Activated T-cell treated with anti-CD3 and anti-CD28 coated beads, Interleukin-2, amount 50 U/mL, for 24 hours (primary cell): Measurements from ENCODE around the gene C3orf18.
A peak's percentile ranks its signal among the peaks of the same experiment; 100 is the strongest.

Source experiments
- DNase-seq: peaks from one replicate; pipeline ENCODE4 v3.0.0-alpha.2; 2020
- H3K27ac Mint-ChIP-seq: 2 replicates; pipeline ENCODE4 v1.8.0; 2020; ENCODE audit warnings: mild to moderate bottlenecking, mixed read lengths
- H3K27me3 Mint-ChIP-seq: 2 replicates; pipeline ENCODE4 v1.8.0; 2020; ENCODE audit warnings: mixed read lengths
- H3K36me3 Mint-ChIP-seq: 2 replicates; pipeline ENCODE4 v1.8.0; 2020; ENCODE audit warnings: low read depth, mixed read lengths
- H3K4me1 Mint-ChIP-seq: 2 replicates; pipeline ENCODE4 v1.8.0; 2020; ENCODE audit warnings: low read depth, mixed read lengths
- H3K4me3 Mint-ChIP-seq: 2 replicates; pipeline ENCODE4 v1.8.0; 2020; ENCODE audit warnings: mild to moderate bottlenecking, moderate library complexity, mixed read lengths
- H3K9me3 Mint-ChIP-seq: 2 replicates; pipeline ENCODE4 v1.8.0; 2020; ENCODE audit warnings: mixed read lengths

Gene C3orf18

GRCh38 chr3:50554553-50554952, 13.0 kb downstream of the C3orf18 start:
- Mint-ChIP-seq H3K27ac (no peak overlapping the region), H3K27me3 (no peaks in the 10 kb centered on the region), H3K4me1 (no peaks in the 10 kb centered on the region), H3K36me3 (no peaks in the 10 kb centered on the region), H3K4me3 (no peak overlapping the region), H3K9me3 (no peaks in the 10 kb centered on the region)
- DNase-seq, result no peak

GRCh38 chr3:50552598-50552997, 14.9 kb downstream of the C3orf18 start:
- no peaks in the 10 kb centered on the region for H3K36me3 Mint-ChIP-seq
- H3K9me3 Mint-ChIP-seq, result no peaks in the 10 kb centered on the region
- no peaks in the 10 kb centered on the region for H3K27me3 Mint-ChIP-seq
- H3K4me1 Mint-ChIP-seq, result no peaks in the 10 kb centered on the region
- no peak for DNase-seq
- no peak overlapping the region for H3K4me3 Mint-ChIP-seq
- H3K27ac Mint-ChIP-seq, result no peak overlapping the region

- Mint-ChIP-seq H3K4me3 (no peak overlapping the region), H3K27ac (no peak overlapping the region), H3K27me3 (no peaks in the 10 kb centered on the region), H3K36me3 (no peaks in the 10 kb centered on the region), H3K9me3 (no peaks in the 10 kb centered on the region), H3K4me1 (no peaks in the 10 kb centered on the region)
- DNase-seq, result no peak
These were observed 15.7 kb downstream of the C3orf18 start for GRCh38 chr3:50551681-50552435.

- Mint-ChIP-seq H3K4me1 (no peaks in the 10 kb centered on the region), H3K36me3 (no peaks in the 10 kb centered on the region), H3K27me3 (no peaks in the 10 kb centered on the region), H3K4me3 (no peak overlapping the region), H3K27ac (no peak overlapping the region), H3K9me3 (no peaks in the 10 kb centered on the region)
- no peak for DNase-seq
These were observed 16.4 kb downstream of the C3orf18 start for GRCh38 chr3:50551054-50551659.

GRCh38 chr3:50550079-50550736, 17.3 kb downstream of the C3orf18 start:
- H3K27me3 Mint-ChIP-seq, result no peaks in the 10 kb centered on the region
- H3K27ac Mint-ChIP-seq, result no peak overlapping the region
- no peak overlapping the region for H3K4me3 Mint-ChIP-seq
- H3K4me1 Mint-ChIP-seq, result no peaks in the 10 kb centered on the region
- no peaks in the 10 kb centered on the region for H3K9me3 Mint-ChIP-seq
- DNase-seq, result peak; percentile 80
- H3K36me3 Mint-ChIP-seq, result no peaks in the 10 kb centered on the region

- H3K27ac Mint-ChIP-seq, result no peak overlapping the region
- no peak overlapping the region for H3K4me3 Mint-ChIP-seq
- H3K4me1 Mint-ChIP-seq, result no peaks in the 10 kb centered on the region
- no peaks in the 10 kb centered on the region for H3K36me3 Mint-ChIP-seq
- H3K9me3 Mint-ChIP-seq, result no peaks in the 10 kb centered on the region
- no peaks in the 10 kb centered on the region for H3K27me3 Mint-ChIP-seq
- no peak for DNase-seq
These were observed 18.3 kb downstream of the C3orf18 start for GRCh38 chr3:50549226-50549625.

- no peak for DNase-seq
- peaks cover 4% of the 10 kb centered on the region for H3K27me3 Mint-ChIP-seq
- H3K4me1 Mint-ChIP-seq, result no peaks in the 10 kb centered on the region
- no peak overlapping the region for H3K27ac Mint-ChIP-seq
- H3K36me3 Mint-ChIP-seq, result no peaks in the 10 kb centered on the region
- no peaks in the 10 kb centered on the region for H3K9me3 Mint-ChIP-seq
- no peak overlapping the region for H3K4me3 Mint-ChIP-seq
These were observed 21.8 kb downstream of the C3orf18 start for GRCh38 chr3:50545781-50546180.

- Mint-ChIP-seq H3K4me1 (no peaks in the 10 kb centered on the region), H3K9me3 (no peaks in the 10 kb centered on the region), H3K36me3 (no peaks in the 10 kb centered on the region), H3K27me3 (peaks cover 7% of the 10 kb centered on the region), H3K4me3 (no peak overlapping the region), H3K27ac (no peak overlapping the region)
- peak; percentile 80 for DNase-seq
These were observed 25.1 kb downstream of the C3orf18 start for GRCh38 chr3:50542177-50543034.

GRCh38 chr3:50539356-50540286, 27.9 kb downstream of the C3orf18 start:
- H3K4me1 Mint-ChIP-seq, result no peaks in the 10 kb centered on the region
- no peak for DNase-seq
- H3K27ac Mint-ChIP-seq, result no peak overlapping the region
- H3K4me3 Mint-ChIP-seq, result no peak overlapping the region
- H3K9me3 Mint-ChIP-seq, result no peaks in the 10 kb centered on the region
- H3K27me3 Mint-ChIP-seq, result peaks cover 12% of the 10 kb centered on the region
- H3K36me3 Mint-ChIP-seq, result no peaks in the 10 kb centered on the region

GRCh38 chr3:50537421-50538129, 30.0 kb downstream of the C3orf18 start:
- H3K27ac Mint-ChIP-seq, result no peak overlapping the region
- H3K36me3 Mint-ChIP-seq, result no peaks in the 10 kb centered on the region
- H3K4me1 Mint-ChIP-seq, result no peaks in the 10 kb centered on the region
- no peak for DNase-seq
- H3K4me3 Mint-ChIP-seq, result no peak overlapping the region
- peaks cover 12% of the 10 kb centered on the region for H3K27me3 Mint-ChIP-seq
- no peaks in the 10 kb centered on the region for H3K9me3 Mint-ChIP-seq

GRCh38 chr3:50536471-50537180, 30.9 kb downstream of the C3orf18 start:
- DNase-seq, result no peak
- Mint-ChIP-seq H3K27ac (no peak overlapping the region), H3K4me1 (no peaks in the 10 kb centered on the region), H3K36me3 (no peaks in the 10 kb centered on the region), H3K27me3 (peaks cover 12% of the 10 kb centered on the region), H3K4me3 (no peak overlapping the region), H3K9me3 (no peaks in the 10 kb centered on the region)

GRCh38 chr3:50534681-50535330, 32.7 kb downstream of the C3orf18 start:
- peaks cover 15% of the 10 kb centered on the region for H3K27me3 Mint-ChIP-seq
- H3K4me1 Mint-ChIP-seq, result no peaks in the 10 kb centered on the region

More at GRCh38 chr3:50534681-50535330, 32.7 kb downstream of the C3orf18 start:
- H3K36me3 Mint-ChIP-seq, result no peaks in the 10 kb centered on the region
- no peak overlapping the region for H3K4me3 Mint-ChIP-seq
- DNase-seq, result no peak
- no peak overlapping the region for H3K27ac Mint-ChIP-seq
- H3K9me3 Mint-ChIP-seq, result no peaks in the 10 kb centered on the region
